Fibroblast of skin of left biceps (primary cell): ENCODE results near the gene OR4A47.
"Not testable (repeated sequence)": the region's sequence is repeated elsewhere in the genome, so short reads cannot be mapped to it uniquely, and the experiment has no call there.

Experiments
- DNase-seq, 2 experiments: peaks; one replicate each; pipeline ENCODE4 v3.0.0-alpha.2; 2013; ENCODE audit warnings: low read depth in 2 of 2

Gene OR4A47, protein sequence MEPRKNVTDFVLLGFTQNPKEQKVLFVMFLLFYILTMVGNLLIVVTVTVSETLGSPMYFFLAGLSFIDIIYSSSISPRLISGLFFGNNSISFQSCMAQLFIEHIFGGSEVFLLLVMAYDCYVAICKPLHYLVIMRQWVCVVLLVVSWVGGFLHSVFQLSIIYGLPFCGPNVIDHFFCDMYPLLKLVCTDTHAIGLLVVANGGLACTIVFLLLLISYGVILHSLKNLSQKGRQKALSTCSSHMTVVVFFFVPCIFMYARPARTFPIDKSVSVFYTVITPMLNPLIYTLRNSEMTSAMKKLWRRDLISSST

DNA sequence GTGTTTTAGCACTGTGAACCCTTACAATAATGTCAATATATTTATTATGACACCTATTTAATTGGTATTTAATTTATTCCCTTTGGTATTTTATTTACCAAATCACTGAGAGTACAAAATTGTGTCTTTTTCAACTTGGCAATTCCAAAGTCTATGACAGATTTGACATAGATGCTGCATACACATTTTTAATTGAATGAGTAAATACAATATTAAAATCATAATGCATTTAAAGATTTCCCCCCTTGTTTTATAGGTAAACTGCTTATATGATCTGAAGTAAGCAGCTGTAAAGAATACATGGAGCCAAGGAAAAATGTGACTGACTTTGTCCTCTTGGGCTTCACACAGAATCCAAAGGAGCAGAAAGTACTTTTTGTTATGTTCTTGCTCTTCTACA is at the start of gene OR4A47:
Gene OR4A47 (plus strand): TSS at position 301 of the 400 bp plus-strand sequence. CDS start 0 bp downstream, at position 301.
- not testable (repeated sequence) for DNase-seq

DNA sequence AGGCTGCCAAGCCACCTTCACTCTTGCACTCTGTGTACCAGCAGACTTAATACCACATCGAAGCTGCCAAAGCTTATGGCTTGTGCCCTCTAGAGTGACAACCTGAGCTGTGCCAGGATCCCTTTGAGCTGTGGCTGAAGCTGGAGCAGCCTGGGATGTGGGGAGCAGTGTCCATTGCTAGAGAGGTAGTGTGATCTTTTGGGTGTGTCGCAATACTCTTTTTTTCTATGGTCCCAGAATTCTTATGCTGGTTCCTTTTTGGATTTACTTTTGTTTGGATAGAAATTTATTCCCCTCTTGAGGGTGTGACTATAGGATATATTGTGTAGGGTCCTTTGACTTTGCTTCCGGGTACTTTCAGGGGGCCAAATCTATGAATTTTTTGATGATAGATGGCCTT is 32.7 kb upstream of the OR4A47 start:
- not testable (repeated sequence) for DNase-seq

DNA sequence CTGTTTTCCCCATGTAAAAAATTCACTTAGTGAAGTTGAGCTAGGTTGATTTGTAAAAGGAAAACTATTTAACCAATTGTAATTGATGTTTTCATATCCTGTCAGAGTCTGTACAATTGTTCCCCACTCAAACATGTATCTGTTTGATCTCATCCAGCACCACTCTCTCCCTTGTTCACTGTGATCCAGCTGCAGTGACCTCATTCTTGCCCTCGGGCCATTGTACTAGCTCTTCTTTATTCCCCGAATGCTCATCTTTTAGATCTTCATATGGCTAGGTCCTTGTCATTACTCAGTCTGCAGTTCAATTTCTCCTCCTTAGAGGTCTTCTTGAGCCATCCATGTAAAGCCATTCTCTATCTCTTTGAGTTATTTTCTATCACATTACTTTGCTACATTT is 14.6 kb upstream of the OR4A47 start:
- DNase-seq: not testable (repeated sequence)

GRCh38 chr11:48474703-48475102 is 13.9 kb upstream of the OR4A47 start:
- DNase-seq: not testable (repeated sequence)

DNA sequence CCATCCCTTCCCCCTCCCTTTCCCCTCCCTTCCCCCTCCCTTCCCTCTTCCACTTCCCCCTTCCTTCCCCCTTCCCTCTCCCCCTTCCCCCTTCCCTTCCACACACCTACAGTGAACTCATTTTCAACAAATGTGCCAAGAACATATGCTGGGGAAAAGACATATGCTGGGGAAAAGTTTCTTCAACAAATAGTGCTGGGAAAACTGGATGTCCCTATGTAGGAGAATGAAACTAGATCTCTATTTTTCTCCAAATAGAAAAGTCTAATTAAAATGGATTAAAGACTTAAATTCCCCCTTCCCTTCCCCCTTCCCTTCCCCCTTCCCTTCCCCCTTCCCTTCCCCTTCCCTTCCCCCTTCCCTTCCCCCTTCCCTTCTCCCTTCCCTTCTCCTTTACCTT is 17.6 kb downstream of the OR4A47 start:
- not testable (repeated sequence) for DNase-seq

DNA sequence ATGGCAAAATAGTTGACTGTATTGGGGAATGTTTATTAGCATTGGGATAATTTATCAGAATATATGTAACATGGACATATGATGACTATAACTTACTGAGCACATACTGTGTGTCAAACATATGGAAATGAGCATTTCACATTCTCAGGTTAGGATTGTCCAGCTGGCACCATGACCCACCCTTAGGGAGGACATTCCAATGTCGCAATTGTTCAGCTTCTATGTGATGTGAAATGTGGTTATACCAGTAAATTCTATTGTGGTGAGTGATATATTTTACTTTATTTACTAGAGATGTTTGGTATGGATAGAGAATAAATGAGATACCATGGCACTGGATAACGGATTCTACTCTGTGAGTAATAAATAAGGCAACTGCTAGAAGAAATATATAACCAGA is 50.4 kb downstream of the OR4A47 start:
- DNase-seq: no peak
